Tibial nerve (tissue), 4 donors: Measurements from ENCODE around the gene UBASH3B.

ENCODE experiments used
- CTCF ChIP-seq, 5 experiments: fragments of 200-600 bp in 3 of 5; fragments of 450-650 bp in 2 of 5; sonication (generic) in 3 of 5; IDR thresholded peaks; one replicate each; pipeline ENCODE4 v1.5.1; 2016 to 2019; ENCODE audit warnings: antibody characterized with exemption in 5 of 5, mild to moderate bottlenecking in 3 of 5, moderate library complexity in 2 of 5
- EP300 ChIP-seq, 2 donors: sonication (generic); formaldehyde crosslinking; IDR thresholded peaks; one replicate each; pipeline ENCODE4 v1.6.1; 2017; ENCODE audit warnings: antibody characterized with exemption in 2 of 2, mild to moderate bottlenecking in 1 of 2
- POLR2A ChIP-seq, 2 donors: fragments of 450-650 bp; IDR thresholded peaks; one replicate each; pipeline ENCODE4 v1.6.1; 2017; ENCODE audit warnings: antibody characterized with exemption in 2 of 2, mild to moderate bottlenecking in 2 of 2, moderate library complexity in 2 of 2

- TF ChIP-seq POLR2A (IDR thresholded peaks at IDR 0.05): no peak
- no peak for TF ChIP-seq CTCF (IDR thresholded peaks at IDR 0.05)
- TF ChIP-seq EP300 (IDR thresholded peaks at IDR 0.05): no peak
These were observed 113.7 kb downstream of the UBASH3B start for GRCh38 chr11:122769126-122769780.
